ENCODE results near the gene ACR.
"Not testable (repeated sequence)": the region's sequence is repeated elsewhere in the genome, so short reads cannot be mapped to it uniquely, and the experiment has no call there.

ACR gene

DNA sequence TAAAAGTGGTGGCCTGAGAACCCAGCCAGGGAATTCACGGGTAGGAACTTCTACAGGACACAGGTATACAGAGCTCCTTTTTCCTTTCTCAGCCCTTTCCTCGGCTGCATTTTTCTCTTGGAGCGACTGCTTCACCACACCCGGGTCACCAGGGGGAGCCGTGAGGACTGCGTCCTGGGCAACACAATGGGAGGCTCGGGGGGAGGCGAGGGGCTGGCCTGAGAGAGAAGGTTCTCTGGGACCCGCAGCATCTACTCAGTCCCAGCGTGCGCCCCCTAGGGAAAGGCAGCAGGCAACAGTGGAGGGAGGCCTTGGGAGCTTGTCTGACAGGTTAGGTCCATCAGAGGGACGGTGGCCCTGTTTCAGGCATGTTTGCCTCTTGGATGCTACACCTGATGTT lies 37.1 kb downstream of the ACR start:
- H3K9ac ChIP-seq (ENCODE audit: low read depth, low read length, poor library complexity, severe bottlenecking); H3K27me3 ChIP-seq (ENCODE audit: insufficient read depth, low read length, poor library complexity, severe bottlenecking); H2AFZ ChIP-seq (ENCODE audit: low read length); H3K9me2 ChIP-seq (replicated peaks; ENCODE audit: low read depth, low read length); H3K4me2 ChIP-seq (ENCODE audit: low read depth, low read length, poor library complexity, severe bottlenecking); H3K4me1 ChIP-seq (ENCODE audit: insufficient read depth, low read length, poor library complexity, severe bottlenecking); H3K4me3 ChIP-seq (ENCODE audit: low read length, poor library complexity, severe bottlenecking); H4K20me1 ChIP-seq (ENCODE audit: insufficient read depth, low read length, poor library complexity, severe bottlenecking); H3K9me3 ChIP-seq (ENCODE audit: insufficient read depth, low read depth, low read length); H3F3A ChIP-seq (ENCODE audit: low read depth); H3K36me3 ChIP-seq (ENCODE audit: insufficient read depth, low read length); H3K79me2 ChIP-seq (ENCODE audit: insufficient read depth, low read length): not testable (repeated sequence)
- TF ChIP-seq, protein P1, sequence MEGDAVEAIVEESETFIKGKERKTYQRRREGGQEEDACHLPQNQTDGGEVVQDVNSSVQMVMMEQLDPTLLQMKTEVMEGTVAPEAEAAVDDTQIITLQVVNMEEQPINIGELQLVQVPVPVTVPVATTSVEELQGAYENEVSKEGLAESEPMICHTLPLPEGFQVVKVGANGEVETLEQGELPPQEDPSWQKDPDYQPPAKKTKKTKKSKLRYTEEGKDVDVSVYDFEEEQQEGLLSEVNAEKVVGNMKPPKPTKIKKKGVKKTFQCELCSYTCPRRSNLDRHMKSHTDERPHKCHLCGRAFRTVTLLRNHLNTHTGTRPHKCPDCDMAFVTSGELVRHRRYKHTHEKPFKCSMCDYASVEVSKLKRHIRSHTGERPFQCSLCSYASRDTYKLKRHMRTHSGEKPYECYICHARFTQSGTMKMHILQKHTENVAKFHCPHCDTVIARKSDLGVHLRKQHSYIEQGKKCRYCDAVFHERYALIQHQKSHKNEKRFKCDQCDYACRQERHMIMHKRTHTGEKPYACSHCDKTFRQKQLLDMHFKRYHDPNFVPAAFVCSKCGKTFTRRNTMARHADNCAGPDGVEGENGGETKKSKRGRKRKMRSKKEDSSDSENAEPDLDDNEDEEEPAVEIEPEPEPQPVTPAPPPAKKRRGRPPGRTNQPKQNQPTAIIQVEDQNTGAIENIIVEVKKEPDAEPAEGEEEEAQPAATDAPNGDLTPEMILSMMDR (conservative IDR thresholded peaks at IDR 0.05; ENCODE audit: low read length): peak; percentile 63

DNA sequence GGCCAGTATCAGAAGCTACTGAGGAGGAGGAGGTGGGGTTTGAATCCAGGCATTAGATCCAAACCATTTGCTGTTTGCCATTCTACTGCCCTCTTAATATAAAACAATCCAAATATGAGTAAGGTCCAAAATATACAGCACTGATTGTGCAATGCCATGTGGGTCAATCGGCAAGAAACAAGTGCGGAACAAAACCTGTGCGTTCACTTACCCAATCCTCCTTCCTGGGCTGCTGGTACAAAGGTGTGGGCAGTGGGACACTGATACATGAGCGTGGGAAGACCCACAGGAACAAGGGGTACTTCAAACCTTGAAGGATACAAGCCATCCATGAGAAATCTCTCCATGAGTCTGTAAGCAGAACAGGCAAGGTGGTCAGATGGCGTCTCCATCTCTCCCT lies 39.6 kb downstream of the ACR start:
- H3K9me2 ChIP-seq (replicated peaks; ENCODE audit: low read depth, low read length); H3K9me3 ChIP-seq (ENCODE audit: insufficient read depth, low read depth, low read length); H3K4me1 ChIP-seq (ENCODE audit: insufficient read depth, low read length, poor library complexity, severe bottlenecking); H3K9ac ChIP-seq (ENCODE audit: low read depth, low read length, poor library complexity, severe bottlenecking); H3K36me3 ChIP-seq (ENCODE audit: insufficient read depth, low read length); H2AFZ ChIP-seq (ENCODE audit: low read length); H3F3A ChIP-seq (ENCODE audit: low read depth); H3K4me2 ChIP-seq (ENCODE audit: low read depth, low read length, poor library complexity, severe bottlenecking); H3K79me2 ChIP-seq (ENCODE audit: insufficient read depth, low read length); H3K27me3 ChIP-seq (ENCODE audit: insufficient read depth, low read length, poor library complexity, severe bottlenecking); H4K20me1 ChIP-seq (ENCODE audit: insufficient read depth, low read length, poor library complexity, severe bottlenecking); H3K4me3 ChIP-seq (ENCODE audit: low read length, poor library complexity, severe bottlenecking): not testable (repeated sequence)

DNA sequence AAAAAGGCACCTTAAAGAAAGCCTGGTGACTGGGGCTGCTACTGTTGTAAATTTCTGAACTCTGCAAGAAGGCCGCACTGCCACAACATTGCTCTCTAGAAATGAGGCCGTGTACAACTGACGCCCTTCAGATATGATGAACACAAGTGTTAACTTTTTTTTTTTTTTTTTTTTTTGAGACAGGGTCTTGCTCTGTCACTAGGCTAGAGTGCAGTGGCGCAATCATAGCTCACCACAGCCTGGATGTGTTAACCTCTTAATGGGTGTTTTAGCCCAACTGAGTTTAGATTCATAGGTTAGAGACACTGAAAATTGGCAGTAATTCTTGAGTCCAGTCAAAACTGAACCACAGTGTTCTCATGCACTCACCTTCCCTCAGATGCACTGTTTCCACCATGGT lies 42.2 kb downstream of the ACR start:
- not testable (repeated sequence) for H3K9ac ChIP-seq (ENCODE audit: low read depth, low read length, poor library complexity, severe bottlenecking); H3K4me2 ChIP-seq (ENCODE audit: low read depth, low read length, poor library complexity, severe bottlenecking); H3K79me2 ChIP-seq (ENCODE audit: insufficient read depth, low read length); H3K9me3 ChIP-seq (ENCODE audit: insufficient read depth, low read depth, low read length); H3K4me3 ChIP-seq (ENCODE audit: low read length, poor library complexity, severe bottlenecking); H2AFZ ChIP-seq (ENCODE audit: low read length); H3K27me3 ChIP-seq (ENCODE audit: insufficient read depth, low read length, poor library complexity, severe bottlenecking); H3F3A ChIP-seq (ENCODE audit: low read depth); H3K9me2 ChIP-seq (replicated peaks; ENCODE audit: low read depth, low read length); H3K36me3 ChIP-seq (ENCODE audit: insufficient read depth, low read length); H4K20me1 ChIP-seq (ENCODE audit: insufficient read depth, low read length, poor library complexity, severe bottlenecking); H3K4me1 ChIP-seq (ENCODE audit: insufficient read depth, low read length, poor library complexity, severe bottlenecking)

DNA sequence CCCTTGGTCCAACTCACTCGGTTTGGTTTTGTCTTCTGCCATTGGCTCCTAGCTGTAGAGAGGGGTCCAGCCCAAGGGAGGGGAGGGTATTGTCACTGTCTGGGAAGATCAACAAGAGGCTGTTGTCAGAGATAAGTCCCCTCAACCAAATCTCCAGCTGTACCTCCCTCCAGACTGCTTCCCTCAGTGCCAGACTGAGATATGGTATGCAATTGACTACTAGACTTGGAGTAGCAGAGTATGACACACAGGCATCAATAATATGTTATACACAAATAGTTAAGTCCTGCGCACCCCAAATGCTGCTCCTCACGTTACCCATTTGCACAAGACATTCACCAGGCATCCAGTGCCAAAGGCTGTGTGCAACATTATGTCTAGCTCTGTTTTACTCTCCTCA lies 44.2 kb downstream of the ACR start:
- not testable (repeated sequence) for H3K36me3 ChIP-seq (ENCODE audit: insufficient read depth, low read length); H3K79me2 ChIP-seq (ENCODE audit: insufficient read depth, low read length); H3K9me3 ChIP-seq (ENCODE audit: insufficient read depth, low read depth, low read length); H4K20me1 ChIP-seq (ENCODE audit: insufficient read depth, low read length, poor library complexity, severe bottlenecking); H3K27me3 ChIP-seq (ENCODE audit: insufficient read depth, low read length, poor library complexity, severe bottlenecking); H3K9me2 ChIP-seq (replicated peaks; ENCODE audit: low read depth, low read length); H2AFZ ChIP-seq (ENCODE audit: low read length); H3K4me1 ChIP-seq (ENCODE audit: insufficient read depth, low read length, poor library complexity, severe bottlenecking); H3K4me3 ChIP-seq (ENCODE audit: low read length, poor library complexity, severe bottlenecking); H3K9ac ChIP-seq (ENCODE audit: low read depth, low read length, poor library complexity, severe bottlenecking); H3F3A ChIP-seq (ENCODE audit: low read depth)
- H3K4me2 ChIP-seq (ENCODE audit: low read depth, low read length, poor library complexity, severe bottlenecking): peak overlapping the region; percentile 42

DNA sequence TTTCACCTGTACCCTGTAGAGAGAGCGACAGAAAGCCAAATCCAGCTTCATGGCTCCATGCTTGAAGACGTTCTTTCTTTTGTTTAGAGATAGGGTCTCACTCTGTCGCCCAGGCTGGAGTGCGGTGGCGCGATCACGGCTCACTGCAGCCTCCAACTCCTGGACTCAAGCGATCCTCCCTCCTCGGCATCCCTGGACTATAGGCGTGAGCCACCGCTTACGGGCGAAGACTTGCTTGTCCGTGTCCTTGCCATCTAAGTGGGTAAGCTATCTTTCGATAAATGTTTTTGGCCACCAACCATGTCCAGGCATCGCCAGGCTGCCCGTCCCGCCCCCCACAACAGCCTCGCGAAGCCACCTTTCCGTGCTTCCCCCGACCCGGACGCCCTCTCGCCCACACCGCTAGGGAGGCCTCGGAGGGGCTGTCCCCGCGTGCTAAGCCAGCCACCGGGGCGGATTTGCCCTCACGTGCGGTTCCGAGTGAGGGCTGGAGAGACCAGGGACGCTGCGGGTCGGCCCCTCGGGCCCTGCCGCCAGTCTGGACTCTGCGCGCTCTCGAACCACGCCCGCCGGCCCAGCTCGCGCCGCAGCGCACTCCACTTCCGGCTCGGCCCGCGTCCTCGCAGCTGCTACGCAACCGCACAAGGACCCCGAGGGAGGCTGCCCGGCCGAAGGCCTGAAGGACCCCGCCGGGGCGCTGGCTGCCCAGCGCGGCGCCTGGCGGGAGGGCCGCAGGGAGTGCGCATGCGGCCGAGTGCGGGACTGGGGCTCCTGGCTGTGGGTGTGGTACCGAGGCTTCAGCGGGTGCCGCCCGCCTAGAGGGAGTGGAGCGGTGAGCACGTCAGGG lies 45.3 kb downstream of the ACR start, which contains the start of gene RABL2B:
RABL2B (minus strand) TSS at position 604 of the 847 bp plus-strand sequence. CDS start 1,342 bp downstream, outside the sequence.
- not testable (repeated sequence) for H3K4me1 ChIP-seq (ENCODE audit: insufficient read depth, low read length, poor library complexity, severe bottlenecking); H3K27me3 ChIP-seq (ENCODE audit: insufficient read depth, low read length, poor library complexity, severe bottlenecking); H3K9me2 ChIP-seq (replicated peaks; ENCODE audit: low read depth, low read length); H3K79me2 ChIP-seq (ENCODE audit: insufficient read depth, low read length); H3F3A ChIP-seq (ENCODE audit: low read depth); H3K36me3 ChIP-seq (ENCODE audit: insufficient read depth, low read length); H4K20me1 ChIP-seq (ENCODE audit: insufficient read depth, low read length, poor library complexity, severe bottlenecking); H3K9me3 ChIP-seq (ENCODE audit: insufficient read depth, low read depth, low read length)
- Histone ChIP-seq H3K4me3 (ENCODE audit: low read length, poor library complexity, severe bottlenecking) (peak within 1 kb of the TSS; percentile 75), H3K4me2 (ENCODE audit: low read depth, low read length, poor library complexity, severe bottlenecking) (peak within 1 kb of the TSS; percentile 78), H3K9ac (ENCODE audit: low read depth, low read length, poor library complexity, severe bottlenecking) (peak within 1 kb of the TSS; percentile 76), H2AFZ (ENCODE audit: low read length) (peak within 1 kb of the TSS; percentile 73; the same call in 1 of the 2 replicates)

DNA sequence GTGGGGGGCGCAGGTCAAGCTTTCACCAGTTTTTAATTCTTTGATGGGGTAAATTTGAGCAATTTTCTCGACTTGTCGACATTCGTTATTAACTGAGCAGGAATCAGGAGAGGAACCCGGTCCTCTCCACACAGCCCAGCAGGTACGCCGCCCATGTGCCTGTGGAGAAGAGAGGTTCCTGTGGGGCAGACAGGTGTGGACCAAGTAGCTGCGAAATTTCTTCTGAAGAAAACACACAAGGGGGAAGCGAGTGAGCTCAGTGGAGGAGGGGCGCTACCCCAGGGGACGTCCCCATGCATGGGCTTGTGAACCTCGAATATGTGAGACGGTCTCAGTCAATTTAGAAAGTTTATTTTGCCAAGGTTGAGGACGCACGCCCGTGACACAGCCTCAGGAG lies 45.9 kb downstream of the ACR start:
- H3K27me3 ChIP-seq (ENCODE audit: insufficient read depth, low read length, poor library complexity, severe bottlenecking); H3K9me3 ChIP-seq (ENCODE audit: insufficient read depth, low read depth, low read length); H3K79me2 ChIP-seq (ENCODE audit: insufficient read depth, low read length); H3K9me2 ChIP-seq (replicated peaks; ENCODE audit: low read depth, low read length); H3K36me3 ChIP-seq (ENCODE audit: insufficient read depth, low read length); H3K4me1 ChIP-seq (ENCODE audit: insufficient read depth, low read length, poor library complexity, severe bottlenecking); H4K20me1 ChIP-seq (ENCODE audit: insufficient read depth, low read length, poor library complexity, severe bottlenecking); H3F3A ChIP-seq (ENCODE audit: low read depth): not testable (repeated sequence)
- Histone ChIP-seq H3K4me3 (ENCODE audit: low read length, poor library complexity, severe bottlenecking) (peak overlapping the region; percentile 70), H3K4me2 (ENCODE audit: low read depth, low read length, poor library complexity, severe bottlenecking) (peak overlapping the region; percentile 78), H2AFZ (ENCODE audit: low read length) (peak overlapping the region; percentile 73; the same call in 1 of the 2 replicates), H3K9ac (ENCODE audit: low read depth, low read length, poor library complexity, severe bottlenecking) (peak overlapping the region; percentile 76)

DNA sequence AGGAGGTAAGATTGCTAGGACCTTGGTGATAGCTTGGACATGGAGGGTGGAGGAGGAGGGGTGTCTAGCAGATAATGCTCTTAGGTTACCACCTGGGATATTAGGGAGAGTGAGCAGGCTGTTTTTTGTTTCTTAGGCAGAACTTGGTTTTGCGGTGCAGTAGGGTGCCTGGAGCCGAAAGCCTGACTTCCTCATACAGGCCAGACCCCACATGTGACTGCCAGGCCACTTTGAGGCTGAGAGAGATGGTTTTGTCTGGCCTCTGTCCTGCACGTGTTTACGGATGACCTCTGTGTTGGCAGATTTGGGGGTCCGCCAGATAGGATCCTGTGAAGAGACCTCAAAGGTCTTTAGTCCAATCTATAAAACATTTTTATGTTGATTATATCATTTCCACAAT lies 47.3 kb downstream of the ACR start:
- not testable (repeated sequence) for H3K27me3 ChIP-seq (ENCODE audit: insufficient read depth, low read length, poor library complexity, severe bottlenecking); H3K79me2 ChIP-seq (ENCODE audit: insufficient read depth, low read length); H3K9me2 ChIP-seq (replicated peaks; ENCODE audit: low read depth, low read length); H3F3A ChIP-seq (ENCODE audit: low read depth); H4K20me1 ChIP-seq (ENCODE audit: insufficient read depth, low read length, poor library complexity, severe bottlenecking); H3K4me2 ChIP-seq (ENCODE audit: low read depth, low read length, poor library complexity, severe bottlenecking); H3K36me3 ChIP-seq (ENCODE audit: insufficient read depth, low read length); H3K4me1 ChIP-seq (ENCODE audit: insufficient read depth, low read length, poor library complexity, severe bottlenecking); H3K9ac ChIP-seq (ENCODE audit: low read depth, low read length, poor library complexity, severe bottlenecking); H3K9me3 ChIP-seq (ENCODE audit: insufficient read depth, low read depth, low read length); H3K4me3 ChIP-seq (ENCODE audit: low read length, poor library complexity, severe bottlenecking); H2AFZ ChIP-seq (ENCODE audit: low read length)

Data from Loucy (cell line).